Lower lobe of right lung (tissue), 2 donors: ENCODE measurements around the gene SEZ6. TPM values are rescaled to one million over a fixed set of nuclear protein-coding genes. Genes with fewer than 3 reads are reported as not detected.

ENCODE experiments used
- ATAC-seq, 2 donors: fragments of 200-7000 bp; cut with Tn5 transposase; one replicate each; pipeline ENCODE4 v1.9.1; 2020 to 2022; ENCODE audit warnings: mild to moderate bottlenecking in 2 of 2, moderate library complexity in 2 of 2
- DNase-seq: peaks from one replicate; pipeline ENCODE4 v3.0.0-alpha.2; 2020
- H3K27ac ChIP-seq: fragments of 200-600 bp; one replicate; pipeline ENCODE4 v1.8.0; 2022
- H3K27me3 ChIP-seq: fragments of 200-600 bp; one replicate; pipeline ENCODE4 v1.8.0; 2022; ENCODE audit warnings: low read depth
- H3K36me3 ChIP-seq: fragments of 200-600 bp; one replicate; pipeline ENCODE4 v1.8.0; 2022; ENCODE audit warnings: mild to moderate bottlenecking
- H3K4me1 ChIP-seq: fragments of 200-600 bp; one replicate; pipeline ENCODE4 v1.8.0; 2022
- H3K4me3 ChIP-seq: fragments of 200-600 bp; one replicate; pipeline ENCODE4 v1.8.0; 2022; ENCODE audit warnings: mild to moderate bottlenecking
- H3K9me3 ChIP-seq: fragments of 200-600 bp; one replicate; pipeline ENCODE4 v1.8.0; 2022
- intact Hi-C: fragments of 100-400 bp; cut with DNase I; formaldehyde crosslinking; loops from one replicate; pipeline ENCODE4 v1.11.0; 2022
- total RNA-seq: library from RNA; stranded (reverse); fragmentation: NEBNext Ultra II Directional; extraction: Animal tissue kit (Norgen Biotek cat#: 25700); gene quantifications from one replicate; pipeline ENCODE4 v1.2.1, GENCODE V29; 2021
- TF ChIP-seq, protein P1 (sequence below): fragments of 200-600 bp; IDR thresholded peaks from one replicate; pipeline ENCODE4 v1.8.0; 2022; ENCODE audit warnings: antibody characterized with exemption, mild to moderate bottlenecking
- donor health status: DM: no; HTN: yes; CAD: no; lungs with severe emphysema.

Gene SEZ6
- total RNA-seq, 1 donor from 2014 or later: not detected

DNA sequence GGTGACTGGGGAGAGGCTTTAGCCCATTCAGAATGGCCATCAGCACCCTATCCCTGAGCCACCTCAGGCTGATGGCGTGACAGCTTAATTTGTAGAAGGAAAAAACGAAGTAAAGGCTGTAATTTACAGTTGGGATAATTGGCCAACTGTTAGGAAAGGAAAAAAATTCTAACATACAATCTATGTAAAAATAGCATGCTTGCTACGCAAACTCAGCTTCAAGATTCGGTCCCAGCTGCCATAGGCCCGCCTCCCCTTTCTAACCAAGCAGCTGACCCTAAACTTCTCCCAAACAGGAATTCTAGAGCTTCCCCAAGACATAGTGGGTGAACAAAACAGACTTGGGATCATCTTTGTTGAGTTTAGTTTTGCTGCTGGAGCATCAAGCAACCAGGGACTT is 4.9 kb downstream of the SEZ6 start:
- TF ChIP-seq, protein P1, sequence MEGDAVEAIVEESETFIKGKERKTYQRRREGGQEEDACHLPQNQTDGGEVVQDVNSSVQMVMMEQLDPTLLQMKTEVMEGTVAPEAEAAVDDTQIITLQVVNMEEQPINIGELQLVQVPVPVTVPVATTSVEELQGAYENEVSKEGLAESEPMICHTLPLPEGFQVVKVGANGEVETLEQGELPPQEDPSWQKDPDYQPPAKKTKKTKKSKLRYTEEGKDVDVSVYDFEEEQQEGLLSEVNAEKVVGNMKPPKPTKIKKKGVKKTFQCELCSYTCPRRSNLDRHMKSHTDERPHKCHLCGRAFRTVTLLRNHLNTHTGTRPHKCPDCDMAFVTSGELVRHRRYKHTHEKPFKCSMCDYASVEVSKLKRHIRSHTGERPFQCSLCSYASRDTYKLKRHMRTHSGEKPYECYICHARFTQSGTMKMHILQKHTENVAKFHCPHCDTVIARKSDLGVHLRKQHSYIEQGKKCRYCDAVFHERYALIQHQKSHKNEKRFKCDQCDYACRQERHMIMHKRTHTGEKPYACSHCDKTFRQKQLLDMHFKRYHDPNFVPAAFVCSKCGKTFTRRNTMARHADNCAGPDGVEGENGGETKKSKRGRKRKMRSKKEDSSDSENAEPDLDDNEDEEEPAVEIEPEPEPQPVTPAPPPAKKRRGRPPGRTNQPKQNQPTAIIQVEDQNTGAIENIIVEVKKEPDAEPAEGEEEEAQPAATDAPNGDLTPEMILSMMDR: no peak
- H3K9me3 ChIP-seq: no peaks in the 10 kb centered on the region
- no peaks in the 10 kb centered on the region for H3K36me3 ChIP-seq
- H3K4me1 ChIP-seq: no peaks in the 10 kb centered on the region
- intact Hi-C loops: no loop called here
- ATAC-seq (no peak), DNase-seq (no peak)
- H3K27me3 ChIP-seq: peaks cover 34% of the 10 kb centered on the region
- no peak overlapping the region for H3K4me3 ChIP-seq
- no peak overlapping the region for H3K27ac ChIP-seq

DNA sequence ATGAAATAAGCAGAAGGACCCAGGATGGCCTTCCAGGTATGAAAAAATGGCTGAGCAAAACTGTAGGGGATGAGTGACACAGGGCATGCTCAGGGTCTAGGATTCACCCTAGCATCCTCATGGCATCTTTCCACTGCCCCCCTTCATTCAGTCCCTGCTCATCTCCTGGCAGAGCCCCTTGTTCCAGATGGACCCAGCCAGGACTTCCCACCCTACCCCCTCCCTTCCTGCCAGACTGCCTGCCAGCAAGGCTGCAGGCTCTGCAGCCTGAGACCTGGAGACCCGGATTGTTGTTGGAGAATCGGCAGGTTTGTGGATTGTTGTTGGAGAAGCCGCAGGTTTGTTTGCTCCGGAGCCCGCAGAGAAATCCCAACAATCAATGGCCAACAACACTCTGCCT is 6.6 kb downstream of the SEZ6 start:
- Histone ChIP-seq H3K27ac (no peak overlapping the region), H3K9me3 (no peaks in the 10 kb centered on the region), H3K36me3 (no peaks in the 10 kb centered on the region), H3K4me3 (no peak overlapping the region), H3K4me1 (no peaks in the 10 kb centered on the region), H3K27me3 (peaks cover 16% of the 10 kb centered on the region)
- TF ChIP-seq, protein P1: no peak
- no peak for ATAC-seq
- DNase-seq: no peak
- intact Hi-C loops: no loop called here

DNA sequence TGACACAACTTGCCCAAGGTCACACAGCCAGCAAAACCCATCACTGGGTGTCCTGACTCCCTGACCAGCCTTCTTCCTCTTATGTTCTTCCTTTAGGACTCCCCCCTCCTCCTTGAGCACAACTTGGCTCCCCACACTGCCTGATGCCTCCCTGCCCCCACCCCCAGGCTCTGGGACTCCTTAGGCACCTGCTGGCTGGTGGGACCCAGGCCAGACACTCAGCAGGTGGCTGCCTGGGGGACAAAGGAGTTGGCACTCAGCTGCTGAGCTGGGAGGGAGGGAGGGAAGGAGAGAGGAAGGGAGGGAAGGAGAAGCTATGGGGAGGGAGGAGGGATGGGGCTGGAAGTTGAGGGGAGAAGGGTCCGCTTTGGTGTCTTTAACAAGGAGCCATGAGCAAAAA is 8.0 kb downstream of the SEZ6 start:
- TF ChIP-seq, protein P1: no peak
- Histone ChIP-seq H3K4me3 (no peak overlapping the region), H3K36me3 (no peaks in the 10 kb centered on the region), H3K27me3 (peaks cover 4% of the 10 kb centered on the region), H3K27ac (no peak overlapping the region), H3K9me3 (no peaks in the 10 kb centered on the region), H3K4me1 (no peaks in the 10 kb centered on the region)
- no peak for DNase-seq
- intact Hi-C loops: no loop called here
- ATAC-seq: no peak

DNA sequence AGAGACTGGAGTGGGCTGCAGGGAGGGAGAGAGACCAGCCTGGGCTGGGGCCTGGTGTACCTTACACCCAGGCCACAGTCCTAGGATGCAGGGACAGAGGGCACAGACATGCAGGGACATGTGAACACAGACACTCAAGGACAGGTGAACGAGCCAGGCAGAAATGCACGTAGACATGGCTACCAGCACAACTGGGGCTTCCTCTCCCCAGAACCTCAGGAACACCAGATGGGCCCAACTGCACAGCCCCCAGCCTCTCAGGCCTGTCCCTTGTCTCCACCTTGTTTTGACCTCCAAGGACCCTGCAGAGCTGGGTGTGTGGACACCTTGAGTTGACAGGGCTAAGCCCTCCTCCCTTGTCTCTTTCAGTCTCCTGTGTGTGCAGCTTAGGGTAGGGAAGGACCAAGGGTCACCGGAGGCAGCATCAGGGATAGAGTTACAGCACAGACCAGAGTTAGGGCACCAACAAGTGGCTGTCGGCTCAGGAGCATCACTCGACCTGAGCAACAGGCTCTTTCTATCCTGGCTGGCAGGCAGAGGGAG is 9.2 kb downstream of the SEZ6 start:
- Histone ChIP-seq H3K27me3 (peaks cover 4% of the 10 kb centered on the region), H3K36me3 (no peaks in the 10 kb centered on the region)
- ATAC-seq: no peak

DNA sequence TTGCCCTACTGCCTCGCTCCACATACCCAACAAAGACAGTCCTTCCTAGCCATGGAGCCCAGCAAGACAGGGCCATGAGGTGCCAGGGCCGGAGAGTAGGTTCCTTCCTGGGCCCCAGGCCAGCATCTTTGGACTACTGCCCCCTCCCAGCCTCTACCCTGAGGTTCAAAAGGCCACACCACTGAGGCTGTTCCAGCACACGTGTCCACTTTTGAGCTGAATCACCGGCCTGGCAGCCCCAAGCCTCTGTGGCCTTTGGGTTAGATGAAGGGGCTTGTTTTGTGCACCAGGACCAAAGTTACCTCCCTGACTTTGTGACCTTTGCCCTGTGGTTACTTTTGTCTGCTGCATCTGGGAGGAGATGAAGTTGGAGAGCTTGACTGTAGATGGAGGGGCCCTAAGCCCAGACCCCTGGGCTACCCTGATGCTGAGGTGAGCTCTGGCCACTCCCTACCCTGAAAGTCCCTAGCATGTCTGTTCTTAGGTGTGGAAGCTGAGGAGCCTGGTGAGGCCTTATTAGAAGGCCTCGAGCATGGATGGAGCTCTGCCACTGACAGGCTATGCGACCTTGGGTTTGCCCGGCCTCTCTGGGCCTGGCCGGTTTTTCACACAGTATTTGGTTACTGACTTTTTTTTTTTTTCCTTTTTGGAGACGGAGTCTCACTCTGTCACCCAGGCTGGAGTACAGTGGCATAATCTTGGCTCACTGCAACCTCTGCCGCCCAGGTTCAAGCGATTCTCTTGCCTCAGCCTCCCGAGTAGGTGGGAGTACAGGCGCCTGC is 12.0 kb downstream of the SEZ6 start:
- DNase-seq: no peak
- H3K27ac ChIP-seq: no peak overlapping the region
- H3K4me1 ChIP-seq: no peaks in the 10 kb centered on the region
- H3K9me3 ChIP-seq: no peaks in the 10 kb centered on the region
- intact Hi-C loops: no loop called here
- ATAC-seq: no peak
- no peaks in the 10 kb centered on the region for H3K36me3 ChIP-seq
- TF ChIP-seq, protein P1: no peak
- H3K4me3 ChIP-seq: no peak overlapping the region
- peaks cover 4% of the 10 kb centered on the region for H3K27me3 ChIP-seq

More for the DNA sequence above, 9.2 kb downstream of the SEZ6 start:
- Histone ChIP-seq H3K4me1 (no peaks in the 10 kb centered on the region), H3K27ac (no peak overlapping the region), H3K9me3 (no peaks in the 10 kb centered on the region), H3K4me3 (no peak overlapping the region)
- TF ChIP-seq, protein P1: no peak
- intact Hi-C loops: no loop called here
- no peak for DNase-seq
